BJ (cell line): ENCODE results near the gene ZNF208. TPM values are rescaled to one million over a fixed set of nuclear protein-coding genes. Genes with fewer than 3 reads are reported as not detected.

ENCODE experiments used
- CTCF ChIA-PET: fragments of 350-600 bp; formaldehyde crosslinking; extraction: SDS; loops from one replicate; lab custom pipeline; 2021; ENCODE audit warnings: antibody characterized with exemption, inconsistent platforms; lab: Yijun Ruan, JAX
- POLR2A ChIA-PET: fragments of 300-600 bp; sonication (Branson Sonifier 250); formaldehyde crosslinking; extraction: SDS; loops from one replicate; lab custom pipeline; 2021; ENCODE audit warnings: antibody characterized with exemption; lab: Charles Lee
- DNase-seq: peaks from one replicate; pipeline ENCODE4 v3.0.0-alpha.2; 2011; ENCODE audit warnings: low read depth
- H3K27me3 ChIP-seq: 2 replicates; pipeline ENCODE4 v1.6.0; 2011; ENCODE audit warnings: low read length; ENCODE audit not compliant: control insufficient read depth, insufficient read depth
- H3K36me3 ChIP-seq: 2 replicates; pipeline ENCODE4 v1.5.1; 2011; ENCODE audit warnings: low read length; ENCODE audit not compliant: control insufficient read depth, insufficient read depth
- H3K4me3 ChIP-seq: 2 replicates; pipeline ENCODE4 v1.5.1; 2011; ENCODE audit warnings: low read depth, mild to moderate bottlenecking, control low read depth, low read length
- polyA plus RNA-seq: library from polyadenylated mRNA; depleted of rRNA; stranded (reverse); fragments of >200 nt; gene quantifications from 2 replicates; pipeline ENCODE4 v1.2.3, GENCODE V29; 2011; rRNA removed
- TF ChIP-seq, protein P1 (sequence below): IDR thresholded peaks from 2 replicates; pipeline ENCODE4 v1.5.1; 2011; ENCODE audit warnings: low read depth, mild to moderate bottlenecking, control low read depth, inconsistent platforms, low read length, moderate library complexity; ENCODE audit not compliant: insufficient read depth

The ZNF208 gene
- polyA plus RNA-seq, 1 experiment, result not detected

GRCh38 chr19:21883516-21883915 is 127.2 kb downstream of the ZNF208 start:
- POLR2A ChIA-PET, result no interaction called here
- TF ChIP-seq, protein P1, sequence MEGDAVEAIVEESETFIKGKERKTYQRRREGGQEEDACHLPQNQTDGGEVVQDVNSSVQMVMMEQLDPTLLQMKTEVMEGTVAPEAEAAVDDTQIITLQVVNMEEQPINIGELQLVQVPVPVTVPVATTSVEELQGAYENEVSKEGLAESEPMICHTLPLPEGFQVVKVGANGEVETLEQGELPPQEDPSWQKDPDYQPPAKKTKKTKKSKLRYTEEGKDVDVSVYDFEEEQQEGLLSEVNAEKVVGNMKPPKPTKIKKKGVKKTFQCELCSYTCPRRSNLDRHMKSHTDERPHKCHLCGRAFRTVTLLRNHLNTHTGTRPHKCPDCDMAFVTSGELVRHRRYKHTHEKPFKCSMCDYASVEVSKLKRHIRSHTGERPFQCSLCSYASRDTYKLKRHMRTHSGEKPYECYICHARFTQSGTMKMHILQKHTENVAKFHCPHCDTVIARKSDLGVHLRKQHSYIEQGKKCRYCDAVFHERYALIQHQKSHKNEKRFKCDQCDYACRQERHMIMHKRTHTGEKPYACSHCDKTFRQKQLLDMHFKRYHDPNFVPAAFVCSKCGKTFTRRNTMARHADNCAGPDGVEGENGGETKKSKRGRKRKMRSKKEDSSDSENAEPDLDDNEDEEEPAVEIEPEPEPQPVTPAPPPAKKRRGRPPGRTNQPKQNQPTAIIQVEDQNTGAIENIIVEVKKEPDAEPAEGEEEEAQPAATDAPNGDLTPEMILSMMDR, result no peak

More at GRCh38 chr19:21883516-21883915, 127.2 kb downstream of the ZNF208 start:
- H3K4me3 ChIP-seq, result no peak overlapping the region
- no peak for DNase-seq
- no peaks in the 10 kb centered on the region for H3K27me3 ChIP-seq
- CTCF ChIA-PET, result no interaction called here
- H3K36me3 ChIP-seq, result no peaks in the 10 kb centered on the region

Other genes starting within 250 kb of the ZNF208 start
- gene ZNF100, start 243.4 kb downstream of the ZNF208 start, polyA plus RNA-seq, result 0.99 and 2.2 TPM in 2 replicates
- gene ZNF43, start 174.8 kb downstream of the ZNF208 start, polyA plus RNA-seq, result 1.8 and 3.4 TPM in 2 replicates
- gene ZNF257, start 41.5 kb upstream of the ZNF208 start, polyA plus RNA-seq, result 0.74 and 1.6 TPM in 2 replicates
- gene ZNF676, start 186.0 kb upstream of the ZNF208 start, polyA plus RNA-seq, result not detected in 2 replicates